IPS-18a (cell line): ENCODE results near the gene CLDN2.

Experiments used
- H3K27ac ChIP-seq: one replicate; pipeline ENCODE4 v1.5.1; 2013; ENCODE audit warnings: low read length
- H3K27me3 ChIP-seq: one replicate; pipeline ENCODE4 v1.6.1; 2013; ENCODE audit warnings: mild to moderate bottlenecking, low read length; ENCODE audit not compliant: control insufficient read depth, insufficient read depth
- H3K36me3 ChIP-seq: one replicate; pipeline ENCODE4 v1.6.1; 2013; ENCODE audit warnings: low read depth, low read length; ENCODE audit not compliant: control insufficient read depth
- H3K4me1 ChIP-seq: one replicate; pipeline ENCODE4 v1.6.1; 2013; ENCODE audit warnings: low read depth, low read length; ENCODE audit not compliant: control insufficient read depth
- H3K4me3 ChIP-seq: one replicate; pipeline ENCODE4 v1.5.1; 2013; ENCODE audit warnings: low read length
- H3K9ac ChIP-seq: one replicate; pipeline ENCODE4 v1.6.1; 2013; ENCODE audit warnings: mild to moderate bottlenecking, low read length, moderate library complexity
- H3K9me3 ChIP-seq: one replicate; pipeline ENCODE4 v1.6.1; 2013; ENCODE audit warnings: low read depth, low read length; ENCODE audit not compliant: control insufficient read depth

CLDN2 gene

DNA sequence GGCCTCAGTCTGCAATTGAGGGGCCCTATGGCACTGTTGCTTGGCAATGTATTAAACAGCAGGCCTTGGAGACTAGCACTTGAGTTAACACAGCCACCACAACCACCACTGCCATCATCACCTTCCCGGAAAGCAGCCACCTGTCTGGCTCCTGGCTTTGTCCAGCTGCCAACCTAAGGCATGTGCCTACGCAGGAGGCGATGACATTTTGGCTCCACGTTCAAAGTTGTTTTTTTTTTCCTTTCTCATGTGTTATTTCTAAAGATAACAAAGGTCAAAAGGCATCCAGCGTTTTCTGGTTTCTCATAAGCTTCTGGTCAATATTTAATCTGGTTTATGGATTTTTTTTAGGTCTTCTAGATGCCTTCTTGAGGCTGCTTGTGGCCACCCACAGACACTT is 7.5 kb downstream of the CLDN2 start:
- Histone ChIP-seq H3K9ac (no peak overlapping the region), H3K9me3 (no peaks in the 10 kb centered on the region), H3K27ac (no peak overlapping the region), H3K4me1 (no peaks in the 10 kb centered on the region), H3K36me3 (no peaks in the 10 kb centered on the region), H3K4me3 (no peak overlapping the region), H3K27me3 (no peaks in the 10 kb centered on the region)

DNA sequence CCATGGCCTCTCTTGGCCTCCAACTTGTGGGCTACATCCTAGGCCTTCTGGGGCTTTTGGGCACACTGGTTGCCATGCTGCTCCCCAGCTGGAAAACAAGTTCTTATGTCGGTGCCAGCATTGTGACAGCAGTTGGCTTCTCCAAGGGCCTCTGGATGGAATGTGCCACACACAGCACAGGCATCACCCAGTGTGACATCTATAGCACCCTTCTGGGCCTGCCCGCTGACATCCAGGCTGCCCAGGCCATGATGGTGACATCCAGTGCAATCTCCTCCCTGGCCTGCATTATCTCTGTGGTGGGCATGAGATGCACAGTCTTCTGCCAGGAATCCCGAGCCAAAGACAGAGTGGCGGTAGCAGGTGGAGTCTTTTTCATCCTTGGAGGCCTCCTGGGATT is 8.0 kb downstream of the CLDN2 start:
- Histone ChIP-seq H3K27ac (no peak overlapping the region), H3K27me3 (no peaks in the 10 kb centered on the region), H3K9ac (no peak overlapping the region), H3K4me3 (no peak overlapping the region), H3K9me3 (no peaks in the 10 kb centered on the region), H3K36me3 (no peaks in the 10 kb centered on the region), H3K4me1 (no peaks in the 10 kb centered on the region)

DNA sequence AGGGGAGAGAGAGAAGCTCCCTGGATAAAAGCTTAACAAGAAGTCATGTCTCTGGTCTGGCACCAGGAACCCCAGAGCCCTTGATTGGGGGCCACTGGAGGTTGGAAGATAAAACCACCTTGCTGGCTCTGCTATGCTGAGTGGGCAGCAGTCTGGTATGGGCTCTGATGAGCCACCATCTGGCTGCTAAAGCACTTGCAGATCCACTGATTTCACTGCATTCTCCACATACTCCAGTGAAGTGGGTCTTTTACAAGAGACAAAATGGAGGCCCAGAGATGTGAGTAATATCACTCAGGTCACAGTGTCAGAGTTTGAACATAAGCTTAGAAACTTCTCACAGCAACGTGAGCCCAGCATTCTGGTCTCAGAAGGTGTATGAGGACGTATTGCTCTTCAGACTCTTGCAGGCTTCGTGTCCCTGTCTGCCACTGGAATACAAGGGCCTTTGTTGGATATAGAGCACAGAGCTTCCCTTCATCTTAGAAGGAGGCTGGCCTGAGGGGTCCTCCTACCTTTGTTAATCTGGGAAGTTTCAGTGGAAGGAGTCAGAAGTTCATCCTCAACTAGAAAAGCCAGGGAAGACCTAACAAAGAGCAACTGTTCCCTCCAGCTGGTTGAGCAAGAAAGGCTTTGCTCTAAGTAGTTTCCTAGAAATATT is 11.8 kb downstream of the CLDN2 start:
- no peak overlapping the region for H3K9ac ChIP-seq
- H3K36me3 ChIP-seq: no peaks in the 10 kb centered on the region
- H3K4me1 ChIP-seq: no peaks in the 10 kb centered on the region
- no peaks in the 10 kb centered on the region for H3K27me3 ChIP-seq
- no peaks in the 10 kb centered on the region for H3K9me3 ChIP-seq
- H3K27ac ChIP-seq: no peak overlapping the region
- no peak overlapping the region for H3K4me3 ChIP-seq

DNA sequence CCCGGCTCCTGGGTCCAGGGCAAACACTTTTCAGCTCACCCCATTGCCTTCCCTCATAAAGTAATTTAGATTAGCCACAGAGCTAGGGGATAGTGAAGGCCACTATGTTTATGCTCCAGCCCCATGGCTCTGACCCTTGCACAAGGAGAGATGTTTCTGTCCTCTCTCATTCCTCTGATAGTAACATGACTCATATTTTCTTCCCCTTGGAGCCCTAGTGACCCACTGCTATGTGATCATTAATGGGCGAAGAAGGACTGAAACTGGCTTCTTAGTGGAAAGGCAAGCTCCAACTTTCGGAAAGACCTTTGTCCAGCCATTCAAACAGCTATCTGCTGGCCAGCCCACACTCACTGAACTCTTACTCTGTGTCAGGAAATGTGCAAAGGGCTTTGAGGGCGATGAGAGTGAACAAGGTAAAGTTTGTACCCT is 12.3 kb downstream of the CLDN2 start:
- Histone ChIP-seq H3K4me1 (no peaks in the 10 kb centered on the region), H3K9ac (no peak overlapping the region), H3K36me3 (no peaks in the 10 kb centered on the region), H3K27me3 (no peaks in the 10 kb centered on the region), H3K27ac (no peak overlapping the region), H3K4me3 (no peak overlapping the region), H3K9me3 (no peaks in the 10 kb centered on the region)

DNA sequence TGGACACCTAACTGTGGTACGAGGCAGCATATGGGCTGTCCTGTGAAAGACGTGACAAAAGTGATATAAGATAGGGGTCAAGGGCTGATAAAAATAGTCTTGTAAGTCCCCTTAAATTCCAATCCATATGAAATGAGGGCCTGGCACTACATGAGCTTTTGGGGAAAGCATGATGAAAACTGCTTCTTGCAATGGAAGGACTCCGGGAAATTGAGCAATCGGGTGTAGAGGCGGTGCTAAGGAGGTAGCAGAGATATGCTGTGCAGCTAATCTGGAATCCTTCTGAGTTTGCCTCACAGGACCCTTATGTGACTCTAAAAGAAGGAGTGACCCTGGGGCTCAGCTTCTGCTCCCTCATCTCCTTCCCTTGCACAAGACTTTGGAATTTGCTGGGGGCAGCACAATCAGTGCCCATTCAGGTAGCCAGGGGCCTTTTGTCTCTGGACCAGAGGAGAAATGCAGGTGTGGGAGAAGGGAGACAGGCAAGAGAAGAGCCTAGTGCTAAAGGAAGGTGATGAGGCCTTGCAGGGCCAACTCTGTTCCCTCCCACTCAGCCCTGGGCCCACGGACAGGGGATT is 12.8 kb downstream of the CLDN2 start:
- no peaks in the 10 kb centered on the region for H3K27me3 ChIP-seq
- H3K36me3 ChIP-seq: no peaks in the 10 kb centered on the region
- H3K4me3 ChIP-seq: no peak overlapping the region
- H3K4me1 ChIP-seq: no peaks in the 10 kb centered on the region
- no peak overlapping the region for H3K9ac ChIP-seq
- H3K27ac ChIP-seq: no peak overlapping the region
- H3K9me3 ChIP-seq: no peaks in the 10 kb centered on the region

DNA sequence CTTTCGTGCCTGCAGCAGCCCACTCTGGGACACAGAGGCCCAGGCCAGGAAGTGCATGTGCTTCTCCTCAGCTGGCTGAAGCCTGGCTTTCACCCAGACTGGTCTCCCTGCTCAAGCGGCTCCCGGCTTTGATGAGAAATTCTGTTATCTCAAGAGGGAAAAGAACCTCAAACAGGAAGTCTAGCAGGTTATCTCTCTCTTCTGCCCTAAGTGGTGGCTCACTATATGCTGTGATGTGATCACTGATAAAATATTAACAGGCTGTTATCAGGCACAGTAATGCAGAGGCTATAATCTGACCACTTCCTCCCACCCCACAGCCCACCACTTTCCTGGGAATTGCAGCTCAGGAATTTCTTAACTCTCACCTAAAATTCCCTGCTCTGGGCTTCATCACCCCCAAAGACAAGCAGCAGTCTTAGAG is 13.3 kb downstream of the CLDN2 start:
- Histone ChIP-seq H3K27ac (no peak overlapping the region), H3K27me3 (no peaks in the 10 kb centered on the region), H3K9me3 (no peaks in the 10 kb centered on the region), H3K4me1 (no peaks in the 10 kb centered on the region), H3K9ac (no peak overlapping the region), H3K36me3 (no peaks in the 10 kb centered on the region), H3K4me3 (no peak overlapping the region)

DNA sequence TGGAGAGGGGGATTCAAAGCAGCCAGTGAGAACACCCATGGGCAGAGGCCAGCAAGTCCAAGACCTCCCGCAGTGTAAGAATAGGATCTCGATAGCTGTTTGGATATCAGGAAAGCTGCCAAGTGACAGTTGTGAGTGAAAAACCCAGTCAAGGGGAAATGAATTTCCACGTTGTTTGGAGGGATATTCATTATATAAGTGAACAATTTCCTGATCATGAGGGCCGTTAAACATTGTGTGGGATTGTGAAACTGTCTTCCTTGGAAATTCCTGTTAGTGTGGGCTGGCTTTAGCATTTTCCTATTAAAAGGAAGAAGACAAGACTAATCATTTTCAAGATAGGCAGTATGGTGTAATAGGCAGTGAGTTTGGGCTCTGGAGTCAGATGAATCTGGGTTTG is 15.0 kb downstream of the CLDN2 start:
- H3K36me3 ChIP-seq: no peaks in the 10 kb centered on the region
- no peak overlapping the region for H3K4me3 ChIP-seq
- no peaks in the 10 kb centered on the region for H3K27me3 ChIP-seq
- H3K4me1 ChIP-seq: no peaks in the 10 kb centered on the region
- H3K9ac ChIP-seq: no peak overlapping the region
- H3K9me3 ChIP-seq: no peaks in the 10 kb centered on the region
- H3K27ac ChIP-seq: no peak overlapping the region

DNA sequence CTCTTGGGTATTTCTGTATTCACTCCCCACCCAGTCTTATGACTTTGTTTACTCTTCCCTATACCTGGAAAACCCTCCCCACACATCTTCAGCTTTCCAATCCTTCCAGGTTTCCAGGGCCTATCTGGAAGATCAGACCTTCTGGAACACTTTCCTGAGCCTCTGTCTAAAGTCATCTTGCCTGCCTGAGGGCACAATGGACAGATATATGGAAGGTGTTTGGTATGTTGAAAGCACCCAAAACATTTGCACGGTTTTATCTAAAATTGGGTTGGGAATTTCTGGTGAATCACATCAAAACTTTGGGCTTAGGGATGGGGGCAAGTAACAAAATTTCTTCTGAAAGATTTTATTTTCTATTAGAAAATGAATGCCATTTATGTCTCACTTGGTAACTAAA is 16.0 kb downstream of the CLDN2 start:
- H3K4me1 ChIP-seq: no peaks in the 10 kb centered on the region
- H3K27me3 ChIP-seq: no peaks in the 10 kb centered on the region
- peaks cover 5% of the 10 kb centered on the region for H3K36me3 ChIP-seq
- H3K27ac ChIP-seq: no peak overlapping the region
- no peaks in the 10 kb centered on the region for H3K9me3 ChIP-seq
- no peak overlapping the region for H3K9ac ChIP-seq
- no peak overlapping the region for H3K4me3 ChIP-seq

DNA sequence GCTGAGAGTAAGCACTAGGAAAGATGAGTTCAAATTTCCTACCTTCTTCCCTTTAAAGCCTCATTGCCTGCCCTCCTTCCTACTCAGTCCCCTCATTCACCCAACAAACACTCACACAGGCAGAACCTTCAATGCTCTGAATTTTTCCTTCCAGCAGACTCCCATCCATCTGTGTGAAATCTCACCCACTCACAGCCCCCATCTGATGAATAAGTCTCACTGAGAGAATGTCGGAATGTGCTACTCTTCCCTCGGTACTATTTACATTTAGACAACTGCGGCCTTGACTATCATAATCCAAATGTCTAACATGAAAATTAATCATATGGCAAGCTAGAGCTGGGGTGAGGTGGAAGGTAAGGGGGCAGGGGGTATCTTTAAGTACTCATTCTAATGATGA is 19.4 kb downstream of the CLDN2 start:
- H3K27me3 ChIP-seq: no peaks in the 10 kb centered on the region
- H3K4me3 ChIP-seq: no peak overlapping the region
- H3K9ac ChIP-seq: no peak overlapping the region
- H3K36me3 ChIP-seq: peaks cover 6% of the 10 kb centered on the region
- H3K9me3 ChIP-seq: no peaks in the 10 kb centered on the region
- H3K4me1 ChIP-seq: no peaks in the 10 kb centered on the region
- no peak overlapping the region for H3K27ac ChIP-seq

DNA sequence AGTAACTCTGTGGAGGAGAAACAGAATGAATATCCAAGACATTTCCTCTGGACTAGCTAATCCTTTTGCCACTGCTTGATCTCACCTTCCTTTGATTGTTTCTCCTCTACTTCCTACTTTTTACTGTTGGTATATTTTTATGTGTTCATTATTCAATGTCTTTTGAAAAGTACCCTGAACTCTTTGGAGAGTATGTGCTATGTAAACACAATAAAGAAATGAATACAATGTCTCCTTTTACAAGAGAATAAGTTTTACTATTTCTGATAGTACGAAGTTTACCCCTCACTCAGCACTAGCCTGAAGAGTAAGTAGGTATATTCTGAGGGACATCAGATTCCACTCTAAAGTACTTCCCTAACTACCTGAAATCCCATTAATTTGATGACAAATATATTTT is 19.9 kb downstream of the CLDN2 start:
- H3K4me1 ChIP-seq: no peaks in the 10 kb centered on the region
- H3K36me3 ChIP-seq: peaks cover 6% of the 10 kb centered on the region
- H3K9me3 ChIP-seq: no peaks in the 10 kb centered on the region

DNA sequence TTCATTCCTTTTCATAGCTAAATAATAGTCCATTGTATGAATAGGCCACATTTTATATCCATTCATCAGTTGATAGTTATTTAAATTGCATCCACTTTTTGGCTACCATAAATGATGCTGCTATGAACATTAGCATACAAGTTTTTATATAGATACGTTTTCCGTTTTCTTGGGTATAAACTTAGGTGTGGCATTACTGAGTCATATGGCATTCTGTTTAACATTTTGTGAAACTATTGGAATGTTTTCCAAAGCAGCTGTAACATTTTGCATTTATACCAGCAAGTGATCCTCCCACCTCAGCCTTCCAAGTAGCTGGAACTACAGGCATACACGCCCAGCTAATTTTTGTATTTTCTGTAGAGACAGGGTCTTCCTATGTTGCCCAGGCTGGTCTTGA is 26.3 kb downstream of the CLDN2 start:
- Histone ChIP-seq H3K27me3 (no peaks in the 10 kb centered on the region), H3K9ac (no peak overlapping the region), H3K27ac (no peak overlapping the region), H3K36me3 (no peaks in the 10 kb centered on the region), H3K4me1 (no peaks in the 10 kb centered on the region), H3K4me3 (no peak overlapping the region), H3K9me3 (no peaks in the 10 kb centered on the region)

More for the DNA sequence above, 19.9 kb downstream of the CLDN2 start:
- H3K27me3 ChIP-seq: no peaks in the 10 kb centered on the region
- no peak overlapping the region for H3K4me3 ChIP-seq
- H3K9ac ChIP-seq: no peak overlapping the region
- H3K27ac ChIP-seq: no peak overlapping the region

DNA sequence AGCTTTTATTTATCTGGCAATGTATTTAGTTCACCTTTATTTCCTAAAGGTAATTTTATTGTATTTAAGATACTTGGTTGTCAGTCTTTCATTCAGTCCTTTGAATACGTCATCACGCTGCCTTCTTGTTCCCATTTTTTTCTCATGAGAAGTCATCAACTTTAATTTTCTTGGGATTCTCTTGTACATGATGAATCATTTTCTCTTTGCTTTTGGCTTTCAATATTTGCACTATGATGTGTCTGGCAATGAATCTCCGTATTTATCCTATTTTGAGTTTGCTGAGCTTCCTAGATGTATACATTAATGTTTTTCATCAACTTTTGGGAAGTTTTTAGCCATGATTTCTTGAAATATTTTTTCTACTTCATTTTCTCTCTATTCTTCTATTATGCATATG is 28.4 kb downstream of the CLDN2 start:
- Histone ChIP-seq H3K9me3 (no peaks in the 10 kb centered on the region), H3K4me1 (no peaks in the 10 kb centered on the region), H3K27ac (no peak overlapping the region), H3K27me3 (no peaks in the 10 kb centered on the region), H3K4me3 (no peak overlapping the region), H3K36me3 (no peaks in the 10 kb centered on the region), H3K9ac (no peak overlapping the region)
